Lower lobe of right lung (tissue), 2 donors: ENCODE measurements around the gene CD302. TPM values are rescaled to one million over a fixed set of nuclear protein-coding genes. Genes with fewer than 3 reads are reported as not detected.
"Not testable (repeated sequence)": the region's sequence is repeated elsewhere in the genome, so short reads cannot be mapped to it uniquely, and the experiment has no call there.

Experiments used
- ATAC-seq, 2 donors: fragments of 200-7000 bp; cut with Tn5 transposase; one replicate each; pipeline ENCODE4 v1.9.1; 2020 to 2022; ENCODE audit warnings: mild to moderate bottlenecking in 2 of 2, moderate library complexity in 2 of 2
- DNase-seq: peaks from one replicate; pipeline ENCODE4 v3.0.0-alpha.2; 2020
- H3K27ac ChIP-seq: fragments of 200-600 bp; one replicate; pipeline ENCODE4 v1.8.0; 2022
- H3K27me3 ChIP-seq: fragments of 200-600 bp; one replicate; pipeline ENCODE4 v1.8.0; 2022; ENCODE audit warnings: low read depth
- H3K36me3 ChIP-seq: fragments of 200-600 bp; one replicate; pipeline ENCODE4 v1.8.0; 2022; ENCODE audit warnings: mild to moderate bottlenecking
- H3K4me1 ChIP-seq: fragments of 200-600 bp; one replicate; pipeline ENCODE4 v1.8.0; 2022
- H3K4me3 ChIP-seq: fragments of 200-600 bp; one replicate; pipeline ENCODE4 v1.8.0; 2022; ENCODE audit warnings: mild to moderate bottlenecking
- H3K9me3 ChIP-seq: fragments of 200-600 bp; one replicate; pipeline ENCODE4 v1.8.0; 2022
- intact Hi-C: fragments of 100-400 bp; cut with DNase I; formaldehyde crosslinking; loops from one replicate; pipeline ENCODE4 v1.11.0; 2022
- total RNA-seq: library from RNA; stranded (reverse); fragmentation: NEBNext Ultra II Directional; extraction: Animal tissue kit (Norgen Biotek cat#: 25700); gene quantifications from one replicate; pipeline ENCODE4 v1.2.1, GENCODE V29; 2021
- TF ChIP-seq, protein P1 (sequence below): fragments of 200-600 bp; IDR thresholded peaks from one replicate; pipeline ENCODE4 v1.8.0; 2022; ENCODE audit warnings: antibody characterized with exemption, mild to moderate bottlenecking
- donor health status: DM: no; HTN: yes; CAD: no; lungs with severe emphysema.

Gene CD302
- total RNA-seq, 1 donor from 2014 or later: 100 TPM

GRCh38 chr2:159735648-159736047 lies 62.4 kb downstream of the CD302 start:
- Histone ChIP-seq H3K27ac (no peak overlapping the region), H3K36me3 (peaks cover 95% of the 10 kb centered on the region), H3K4me3 (no peak overlapping the region), H3K4me1 (peaks cover 11% of the 10 kb centered on the region), H3K9me3 (no peaks in the 10 kb centered on the region), H3K27me3 (no peaks in the 10 kb centered on the region)
- DNase-seq: no peak
- TF ChIP-seq, protein P1, sequence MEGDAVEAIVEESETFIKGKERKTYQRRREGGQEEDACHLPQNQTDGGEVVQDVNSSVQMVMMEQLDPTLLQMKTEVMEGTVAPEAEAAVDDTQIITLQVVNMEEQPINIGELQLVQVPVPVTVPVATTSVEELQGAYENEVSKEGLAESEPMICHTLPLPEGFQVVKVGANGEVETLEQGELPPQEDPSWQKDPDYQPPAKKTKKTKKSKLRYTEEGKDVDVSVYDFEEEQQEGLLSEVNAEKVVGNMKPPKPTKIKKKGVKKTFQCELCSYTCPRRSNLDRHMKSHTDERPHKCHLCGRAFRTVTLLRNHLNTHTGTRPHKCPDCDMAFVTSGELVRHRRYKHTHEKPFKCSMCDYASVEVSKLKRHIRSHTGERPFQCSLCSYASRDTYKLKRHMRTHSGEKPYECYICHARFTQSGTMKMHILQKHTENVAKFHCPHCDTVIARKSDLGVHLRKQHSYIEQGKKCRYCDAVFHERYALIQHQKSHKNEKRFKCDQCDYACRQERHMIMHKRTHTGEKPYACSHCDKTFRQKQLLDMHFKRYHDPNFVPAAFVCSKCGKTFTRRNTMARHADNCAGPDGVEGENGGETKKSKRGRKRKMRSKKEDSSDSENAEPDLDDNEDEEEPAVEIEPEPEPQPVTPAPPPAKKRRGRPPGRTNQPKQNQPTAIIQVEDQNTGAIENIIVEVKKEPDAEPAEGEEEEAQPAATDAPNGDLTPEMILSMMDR: no peak
- no peak for ATAC-seq
- intact Hi-C loops: no loop called here

GRCh38 chr2:159728629-159729028 lies 69.4 kb downstream of the CD302 start:
- Histone ChIP-seq H3K4me3 (no peak overlapping the region), H3K27me3 (no peaks in the 10 kb centered on the region), H3K27ac (no peak overlapping the region), H3K36me3 (peaks cover 48% of the 10 kb centered on the region), H3K4me1 (peaks cover 21% of the 10 kb centered on the region), H3K9me3 (no peaks in the 10 kb centered on the region)
- DNase-seq (no peak), ATAC-seq (no peak)
- intact Hi-C loops: no loop called here
- TF ChIP-seq, protein P1: no peak

- Histone ChIP-seq H3K4me3 (no peak overlapping the region), H3K4me1 (peaks cover 45% of the 10 kb centered on the region), H3K27ac (no peak overlapping the region), H3K27me3 (no peaks in the 10 kb centered on the region), H3K9me3 (no peaks in the 10 kb centered on the region), H3K36me3 (peaks cover 29% of the 10 kb centered on the region)
- DNase-seq: no peak
- TF ChIP-seq, protein P1: no peak
- ATAC-seq: no peak
- intact Hi-C loops: no loop called here
These were observed 72.3 kb downstream of the CD302 start for GRCh38 chr2:159725713-159726112.

- H3K4me3 ChIP-seq, ATAC-seq, DNase-seq, H3K9me3 ChIP-seq, H3K27me3 ChIP-seq, intact Hi-C loops, H3K27ac ChIP-seq: not testable (repeated sequence)
- H3K4me1 ChIP-seq: peaks cover 49% of the 10 kb centered on the region
- H3K36me3 ChIP-seq: peaks cover 29% of the 10 kb centered on the region
These were observed 73.0 kb downstream of the CD302 start for GRCh38 chr2:159724795-159725572.

GRCh38 chr2:159722580-159722979 lies 75.4 kb downstream of the CD302 start:
- Histone ChIP-seq H3K27me3 (no peaks in the 10 kb centered on the region), H3K27ac (no peak overlapping the region), H3K4me3 (no peak overlapping the region), H3K36me3 (peaks cover 34% of the 10 kb centered on the region), H3K4me1 (peaks cover 52% of the 10 kb centered on the region), H3K9me3 (no peaks in the 10 kb centered on the region)
- TF ChIP-seq, protein P1: no peak
- no peak for DNase-seq
- intact Hi-C loops: no loop called here
- ATAC-seq: no peak

DNA sequence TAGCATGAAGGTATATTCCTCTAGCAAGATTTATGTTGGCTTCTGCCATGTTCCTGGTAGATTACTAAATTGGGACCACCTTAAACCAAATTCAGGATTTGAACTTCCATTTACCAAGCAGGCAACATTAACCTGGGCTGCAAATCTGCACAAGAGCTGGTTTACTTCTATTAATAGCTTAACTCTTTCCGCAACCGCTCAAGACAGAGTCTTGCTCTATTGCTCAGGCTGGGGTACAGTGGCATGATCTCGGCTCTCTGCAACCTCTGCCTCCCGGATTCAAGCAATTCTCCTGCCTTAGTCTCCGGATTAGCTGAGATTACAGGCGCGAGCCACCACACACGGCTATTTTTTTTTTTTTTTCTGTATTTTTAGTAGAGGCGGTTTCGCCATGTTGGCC lies 77.3 kb downstream of the CD302 start:
- peaks cover 68% of the 10 kb centered on the region for H3K4me1 ChIP-seq
- no peak overlapping the region for H3K4me3 ChIP-seq
- ATAC-seq (no peak), DNase-seq (no peak)
- intact Hi-C loops: no loop called here
- H3K27me3 ChIP-seq: no peaks in the 10 kb centered on the region
- peaks cover 50% of the 10 kb centered on the region for H3K36me3 ChIP-seq
- TF ChIP-seq, protein P1: no peak
- no peaks in the 10 kb centered on the region for H3K9me3 ChIP-seq
- no peak overlapping the region for H3K27ac ChIP-seq
